ENCODE data around the gene TMEM132C. TPM values are rescaled to one million over a fixed set of nuclear protein-coding genes. Genes with fewer than 3 reads are reported as not detected.

TMEM132C gene
- total and polyA plus RNA-seq, 8 donors = 0.50 to 36.6 (median 33.2) TPM

- H3K27ac ChIP-seq = no peak overlapping the region
- H3K36me3 ChIP-seq = no peaks in the 10 kb centered on the region
- no peaks in the 10 kb centered on the region for H3K27me3 ChIP-seq
- no peaks in the 10 kb centered on the region for H3K9me3 ChIP-seq
- no peaks in the 10 kb centered on the region for H3K4me1 ChIP-seq
- ATAC-seq = no peak
- no peak for DNase-seq
- intact Hi-C loops (cut with DNase I) = no loop called here
- TF ChIP-seq CTCF (IDR thresholded peaks at IDR 0.05) = no peak
- no peak overlapping the region for H3K4me3 ChIP-seq
These were observed 441.8 kb downstream of the TMEM132C start for GRCh38 chr12:128708789-128709188.

GRCh38 chr12:128709660-128710059 lies 442.7 kb downstream of the TMEM132C start:
- intact Hi-C loops (cut with DNase I) = no loop called here
- TF ChIP-seq CTCF (IDR thresholded peaks at IDR 0.05) = no peak

GRCh38 chr12:128711486-128711885 lies 444.5 kb downstream of the TMEM132C start:
- Histone ChIP-seq H3K9me3 (no peaks in the 10 kb centered on the region), H3K27me3 (no peaks in the 10 kb centered on the region), H3K27ac (no peak overlapping the region), H3K4me1 (no peaks in the 10 kb centered on the region), H3K36me3 (no peaks in the 10 kb centered on the region), H3K4me3 (no peak overlapping the region)
- no peak for DNase-seq
- intact Hi-C loops (cut with DNase I) = no loop called here
- TF ChIP-seq CTCF (IDR thresholded peaks at IDR 0.05) = no peak
- ATAC-seq = no peak

More at GRCh38 chr12:128709660-128710059, 442.7 kb downstream of the TMEM132C start:
- no peak overlapping the region for H3K4me3 ChIP-seq
- DNase-seq = no peak
- no peaks in the 10 kb centered on the region for H3K27me3 ChIP-seq
- H3K4me1 ChIP-seq = no peaks in the 10 kb centered on the region
- no peak for ATAC-seq
- no peak overlapping the region for H3K27ac ChIP-seq
- no peaks in the 10 kb centered on the region for H3K36me3 ChIP-seq
- H3K9me3 ChIP-seq = no peaks in the 10 kb centered on the region

- H3K4me1 ChIP-seq = no peaks in the 10 kb centered on the region
- ATAC-seq (no peak), DNase-seq (no peak)
- no peak overlapping the region for H3K27ac ChIP-seq
- peaks cover 0 to 5% of the 10 kb centered on the region in 2 donors for H3K9me3 ChIP-seq
- H3K4me3 ChIP-seq = no peak overlapping the region
- no peaks in the 10 kb centered on the region for H3K27me3 ChIP-seq
- TF ChIP-seq CTCF (IDR thresholded peaks at IDR 0.05) = no peak
- no peaks in the 10 kb centered on the region for H3K36me3 ChIP-seq
- intact Hi-C loops (cut with DNase I) = no loop called here
These were observed 445.7 kb downstream of the TMEM132C start for GRCh38 chr12:128712622-128713021.

GRCh38 chr12:128715485-128715884 lies 448.5 kb downstream of the TMEM132C start:
- Histone ChIP-seq H3K4me1 (no peaks in the 10 kb centered on the region), H3K4me3 (no peak overlapping the region), H3K27me3 (no peaks in the 10 kb centered on the region), H3K36me3 (no peaks in the 10 kb centered on the region), H3K9me3 (peaks cover 0 to 9% of the 10 kb centered on the region in 2 donors), H3K27ac (no peak overlapping the region)
- intact Hi-C loops (cut with DNase I) = no loop called here
- TF ChIP-seq CTCF (IDR thresholded peaks at IDR 0.05) = no peak
- no peak for DNase-seq
- ATAC-seq = no peak
